ENCODE data around the gene SIGLEC11. TPM values are rescaled to one million over a fixed set of nuclear protein-coding genes. Genes with fewer than 3 reads are reported as not detected.
"Not testable (repeated sequence)": the region's sequence is repeated elsewhere in the genome, so short reads cannot be mapped to it uniquely, and the experiment has no call there.

The SIGLEC11 gene
- total RNA-seq, 2 donors from 2014 or later = not detected

- H3K9me3 ChIP-seq (ENCODE audit: control insufficient read depth, low read length, poor library complexity, severe bottlenecking); DNase-seq; ATAC-seq; H3K27me3 Mint-ChIP-seq; H3K36me3 Mint-ChIP-seq (ENCODE audit: low read depth): not testable (repeated sequence)
- H3K4me1 Mint-ChIP-seq = peaks cover 54% of the 10 kb centered on the region
- H3K4me3 Mint-ChIP-seq = peak overlapping the region; percentile 73
- peak overlapping the region; percentile 54 for H3K27ac Mint-ChIP-seq
These were observed 36.1 kb downstream of the SIGLEC11 start for GRCh38 chr19:49924881-49925210.

GRCh38 chr19:49924004-49924880, 36.7 kb downstream of the SIGLEC11 start:
- Mint-ChIP-seq H3K27ac (peak overlapping the region; percentile 49), H3K36me3 (ENCODE audit: low read depth) (peaks cover 5% of the 10 kb centered on the region), H3K27me3 (no peaks in the 10 kb centered on the region), H3K4me1 (peaks cover 52% of the 10 kb centered on the region), H3K4me3 (peak overlapping the region; percentile 73)
- ATAC-seq (no peak), DNase-seq (no peak)
- no peaks in the 10 kb centered on the region for H3K9me3 ChIP-seq (ENCODE audit: control insufficient read depth, low read length, poor library complexity, severe bottlenecking)

- Mint-ChIP-seq H3K27ac (peak overlapping the region; percentile 49), H3K27me3 (no peaks in the 10 kb centered on the region), H3K36me3 (ENCODE audit: low read depth) (no peaks in the 10 kb centered on the region), H3K4me3 (peak overlapping the region; percentile 28), H3K4me1 (peaks cover 45% of the 10 kb centered on the region)
- ATAC-seq (peak; percentile 29), DNase-seq (no peak)
- no peaks in the 10 kb centered on the region for H3K9me3 ChIP-seq (ENCODE audit: control insufficient read depth, low read length, poor library complexity, severe bottlenecking)
These were observed 37.6 kb downstream of the SIGLEC11 start for GRCh38 chr19:49923055-49924003.

- Mint-ChIP-seq H3K27me3 (no peaks in the 10 kb centered on the region), H3K27ac (peak overlapping the region; percentile 90), H3K4me3 (no peak overlapping the region), H3K4me1 (peaks cover 34% of the 10 kb centered on the region), H3K36me3 (ENCODE audit: low read depth) (no peaks in the 10 kb centered on the region)
- no peaks in the 10 kb centered on the region for H3K9me3 ChIP-seq (ENCODE audit: control insufficient read depth, low read length, poor library complexity, severe bottlenecking)
- no peak for DNase-seq
- no peak for ATAC-seq
These were observed 38.8 kb downstream of the SIGLEC11 start for GRCh38 chr19:49921871-49922795.

GRCh38 chr19:49920624-49921363, 40.2 kb downstream of the SIGLEC11 start:
- peak; percentile 64 for ATAC-seq
- Mint-ChIP-seq H3K4me1 (peaks cover 30% of the 10 kb centered on the region), H3K4me3 (peak overlapping the region; percentile 64), H3K27me3 (no peaks in the 10 kb centered on the region), H3K36me3 (ENCODE audit: low read depth) (no peaks in the 10 kb centered on the region), H3K27ac (peak overlapping the region; percentile 90)
- DNase-seq = no peak
- H3K9me3 ChIP-seq (ENCODE audit: control insufficient read depth, low read length, poor library complexity, severe bottlenecking) = no peaks in the 10 kb centered on the region

GRCh38 chr19:49918089-49918488, 42.9 kb downstream of the SIGLEC11 start:
- Mint-ChIP-seq H3K4me1 (peaks cover 38% of the 10 kb centered on the region), H3K36me3 (ENCODE audit: low read depth) (peaks cover 4% of the 10 kb centered on the region), H3K27ac (peak overlapping the region; percentile 78), H3K4me3 (no peak overlapping the region), H3K27me3 (no peaks in the 10 kb centered on the region)
- DNase-seq = no peak
- ATAC-seq = no peak
- H3K9me3 ChIP-seq (ENCODE audit: control insufficient read depth, low read length, poor library complexity, severe bottlenecking) = no peaks in the 10 kb centered on the region

- no peak for ATAC-seq
- no peak overlapping the region for H3K4me3 Mint-ChIP-seq
- H3K27ac Mint-ChIP-seq = peak overlapping the region; percentile 67
- H3K27me3 Mint-ChIP-seq = no peaks in the 10 kb centered on the region
- H3K4me1 Mint-ChIP-seq = peaks cover 39% of the 10 kb centered on the region
- no peaks in the 10 kb centered on the region for H3K9me3 ChIP-seq (ENCODE audit: control insufficient read depth, low read length, poor library complexity, severe bottlenecking)
- H3K36me3 Mint-ChIP-seq (ENCODE audit: low read depth) = peaks cover 6% of the 10 kb centered on the region
- no peak for DNase-seq
These were observed 43.9 kb downstream of the SIGLEC11 start for GRCh38 chr19:49916839-49917733.

GRCh38 chr19:49915271-49915670, 45.7 kb downstream of the SIGLEC11 start:
- peak overlapping the region; percentile 84 for H3K27ac Mint-ChIP-seq
- no peak for DNase-seq
- H3K4me3 Mint-ChIP-seq = no peak overlapping the region
- peaks cover 6% of the 10 kb centered on the region for H3K36me3 Mint-ChIP-seq (ENCODE audit: low read depth)
- no peak for ATAC-seq
- H3K9me3 ChIP-seq (ENCODE audit: control insufficient read depth, low read length, poor library complexity, severe bottlenecking) = no peaks in the 10 kb centered on the region
- no peaks in the 10 kb centered on the region for H3K27me3 Mint-ChIP-seq
- peaks cover 40% of the 10 kb centered on the region for H3K4me1 Mint-ChIP-seq

GRCh38 chr19:49913720-49914119, 47.3 kb downstream of the SIGLEC11 start:
- peaks cover 35% of the 10 kb centered on the region for H3K4me1 Mint-ChIP-seq

GRCh38 chr19:49912965-49913685, 47.8 kb downstream of the SIGLEC11 start:
- Mint-ChIP-seq H3K4me3 (no peak overlapping the region), H3K27ac (peak overlapping the region; percentile 97)
- no peak for ATAC-seq

More at GRCh38 chr19:49913720-49914119, 47.3 kb downstream of the SIGLEC11 start:
- Mint-ChIP-seq H3K27me3 (no peaks in the 10 kb centered on the region), H3K27ac (peak overlapping the region; percentile 97), H3K4me3 (no peak overlapping the region), H3K36me3 (ENCODE audit: low read depth) (peaks cover 6% of the 10 kb centered on the region)
- ATAC-seq = no peak
- DNase-seq = no peak
- no peaks in the 10 kb centered on the region for H3K9me3 ChIP-seq (ENCODE audit: control insufficient read depth, low read length, poor library complexity, severe bottlenecking)

More at GRCh38 chr19:49912965-49913685, 47.8 kb downstream of the SIGLEC11 start:
- peaks cover 36% of the 10 kb centered on the region for H3K4me1 Mint-ChIP-seq
- no peak for DNase-seq
- H3K9me3 ChIP-seq (ENCODE audit: control insufficient read depth, low read length, poor library complexity, severe bottlenecking) = no peaks in the 10 kb centered on the region
- H3K36me3 Mint-ChIP-seq (ENCODE audit: low read depth) = peaks cover 6% of the 10 kb centered on the region
- no peaks in the 10 kb centered on the region for H3K27me3 Mint-ChIP-seq

Data from T-helper 17 cell (primary cell).